Tracheal epithelial cell (primary cell): ENCODE results near the gene HDAC4. TPM values are rescaled to one million over a fixed set of nuclear protein-coding genes. Genes with fewer than 3 reads are reported as not detected.

ENCODE experiments used
- total RNA-seq: library from RNA; depleted of rRNA; stranded (reverse); fragments of >200 nt; gene quantifications from 2 replicates; pipeline ENCODE4 v1.2.1, GENCODE V29; 2014

The HDAC4 gene
- total RNA-seq = 16.9 and 17.1 TPM in 2 replicates

GRCh38 chr2:239400596-239401066 is at the start of gene HDAC4:
TSS of gene HDAC4 (minus strand) at chr2:239401020. CDS start at chr2:239352699, 48,321 bp downstream.

